SK-N-SH (cell line): ENCODE results near the gene N4BP3.

Experiments
- CTCF ChIP-seq: fragments of 200-600 bp; sonication (generic); IDR thresholded peaks from 2 replicates; pipeline ENCODE4 v1.6.1; 2017; ENCODE audit warnings: antibody characterized with exemption, mild to moderate bottlenecking, moderate library complexity
- EZH2phosphoT487 ChIP-seq: fragments of 200-600 bp; sonication (generic); IDR thresholded peaks from 2 replicates; pipeline ENCODE4 v1.6.1; 2017; ENCODE audit warnings: low read depth, mixed run types, mild to moderate bottlenecking, antibody characterized with exemption, moderate library complexity, borderline replicate concordance
- FOXJ3 ChIP-seq: sonication (generic); formaldehyde crosslinking; IDR thresholded peaks from 2 replicates; pipeline ENCODE4 v1.5.1; 2020; ENCODE audit warnings: mild to moderate bottlenecking, missing genetic modification reagents
- FOXM1 ChIP-seq: IDR thresholded peaks from 2 replicates; pipeline ENCODE4 v1.4.0; 2012; ENCODE audit warnings: low read depth, mild to moderate bottlenecking
- GABPA ChIP-seq: IDR thresholded peaks from 2 replicates; pipeline ENCODE4 v1.4.0; 2012; ENCODE audit warnings: low read depth, mild to moderate bottlenecking
- JUND ChIP-seq: IDR thresholded peaks from 2 replicates; pipeline ENCODE4 v1.4.0; 2012
- MAX ChIP-seq: IDR thresholded peaks from 2 replicates; pipeline ENCODE4 v1.4.0; 2012; ENCODE audit warnings: low read depth
- POLR2AphosphoS5 ChIP-seq: IDR thresholded peaks from 2 replicates; pipeline ENCODE4 v1.6.1; 2012; ENCODE audit warnings: low read depth, low read length
- RAD21 ChIP-seq: IDR thresholded peaks from 2 replicates; pipeline ENCODE4 v1.6.1; 2012; ENCODE audit warnings: mild to moderate bottlenecking, low read length
- RFX5 ChIP-seq: IDR thresholded peaks from 2 replicates; pipeline ENCODE4 v1.6.1; 2012; ENCODE audit warnings: mild to moderate bottlenecking, improper control_type of control experiment, low read length
- RXRA ChIP-seq: IDR thresholded peaks from 2 replicates; pipeline ENCODE4 v1.4.0; 2012; ENCODE audit warnings: low read depth, mild to moderate bottlenecking, borderline replicate concordance
- ZBTB33 ChIP-seq: IDR thresholded peaks from 2 replicates; pipeline ENCODE4 v1.4.0; 2012; ENCODE audit warnings: low read depth, borderline replicate concordance

- TF ChIP-seq POLR2AphosphoS5 (no peak), MAX (no peak), JUND (no peak), FOXM1 (no peak), RAD21 (no peak), EZH2phosphoT487 (no peak), CTCF (no peak), GABPA (no peak), RFX5 (no peak), FOXJ3 (CRISPR knock-in tag) (no peak), ZBTB33 (no peak), RXRA (no peak)
Observed at GRCh38 chr5:178081571-178082243, 31.6 kb upstream of the N4BP3 start.
